GM12878 (cell line): ENCODE measurements around the gene LHX5. TPM values are rescaled to one million over a fixed set of nuclear protein-coding genes. Genes with fewer than 3 reads are reported as not detected.

Experiments used
- ATAC-seq: fragments of 200-7000 bp; cut with Tn5 transposase; 3 replicates; pipeline ENCODE4 v1.9.1; 2020; ENCODE audit warnings: mild to moderate bottlenecking, moderate library complexity
- BruUV-seq: library from RNA; stranded (reverse); fragments of 400-500 nt; replicated peaks from 2 replicates; lab custom pipeline; 2021; lab: Mats Ljungman, UMichigan
- CTCF ChIA-PET: fragments of 300-600 bp; sonication (Branson Sonifier 250); formaldehyde crosslinking; extraction: SDS; loops from one replicate; lab custom pipeline; 2021; ENCODE audit warnings: inconsistent platforms; lab: Yijun Ruan, JAX
- POLR2A ChIA-PET: fragments of 350-600 bp; formaldehyde crosslinking; extraction: SDS; loops from one replicate; lab custom pipeline; 2021; ENCODE audit warnings: inconsistent platforms; lab: Charles Lee
- RAD21 ChIA-PET: fragments of 300-600 bp; sonication (Branson Sonifier 250); formaldehyde crosslinking; loops from one replicate; lab custom pipeline; 2023; ENCODE audit warnings: antibody characterized with exemption; ENCODE audit not compliant: unreplicated experiment; lab: Charles Lee
- SMC1A ChIA-PET: fragments of 300-600 bp; sonication (Branson Sonifier 250); formaldehyde crosslinking; loops from one replicate; lab custom pipeline; 2023; ENCODE audit not compliant: unreplicated experiment, uncharacterized antibody; lab: Charles Lee
- DNase-seq: peaks from one replicate; pipeline ENCODE4 v3.0.0-alpha.2; 2011; ENCODE audit warnings: low read depth, low spot score
- FAIRE-seq: peaks from 3 replicates; lab custom pipeline; 2011; peaks lifted over from hg19 to GRCh38; lab: Jason Lieb, UNC
- H2AFZ ChIP-seq: 2 replicates; pipeline ENCODE4 v1.6.0; 2011; ENCODE audit warnings: low read depth, low read length, control low read depth; ENCODE audit not compliant: control insufficient read depth
- H3K27ac ChIP-seq: 2 replicates; pipeline ENCODE4 v1.5.1; 2011; ENCODE audit warnings: control low read depth; ENCODE audit not compliant: control insufficient read depth, insufficient read depth
- H3K27me3 ChIP-seq, 2 experiments: replicated peaks in 1 of 2; 2 replicates each; pipeline versions ENCODE4 v1.6.0 to v1.6.1; 2011; ENCODE audit warnings: low read length in 1 of 2; ENCODE audit not compliant: control insufficient read depth in 2 of 2, insufficient read depth in 2 of 2
- H3K36me3 ChIP-seq, 2 experiments: 2 replicates each; pipeline ENCODE4 v1.5.1; 2011; ENCODE audit warnings: low read length in 1 of 2; ENCODE audit not compliant: control insufficient read depth in 2 of 2, insufficient read depth in 2 of 2
- H3K4me1 ChIP-seq: 2 replicates; pipeline ENCODE4 v1.6.1; 2011; ENCODE audit warnings: mild to moderate bottlenecking, low read length, moderate library complexity, mixed read lengths; ENCODE audit not compliant: control insufficient read depth, insufficient read depth
- H3K4me2 ChIP-seq: 2 replicates; pipeline ENCODE4 v1.6.0; 2011; ENCODE audit warnings: control low read depth; ENCODE audit not compliant: control insufficient read depth, insufficient read depth
- H3K4me3 ChIP-seq: fragments of 200-600 bp; sonication (generic); 2 replicates; pipeline ENCODE4 v1.5.1; 2016
- H3K79me2 ChIP-seq: 2 replicates; pipeline ENCODE4 v1.6.0; 2011; ENCODE audit warnings: low read length; ENCODE audit not compliant: control insufficient read depth, insufficient read depth
- H3K9ac ChIP-seq: 2 replicates; pipeline ENCODE4 v1.8.0; 2011; ENCODE audit warnings: low read length, control low read depth, mixed read lengths; ENCODE audit not compliant: control insufficient read depth, insufficient read depth
- H3K9me3 ChIP-seq: replicated peaks from 3 replicates; pipeline ENCODE4 v1.5.1; 2011; ENCODE audit warnings: mild to moderate bottlenecking, low read length; ENCODE audit not compliant: control insufficient read depth, insufficient read depth
- H4K20me1 ChIP-seq: 2 replicates; pipeline ENCODE4 v1.6.0; 2011; ENCODE audit not compliant: control insufficient read depth, insufficient read depth
- BMI1 ChIP-seq: fragments of 450-650 bp; IDR thresholded peaks from 2 replicates; pipeline ENCODE4 v1.6.1; 2016; ENCODE audit warnings: mild to moderate bottlenecking, moderate library complexity, borderline replicate concordance
- GATAD2B ChIP-seq: fragments of 450-650 bp; conservative IDR thresholded peaks from 2 replicates; pipeline ENCODE4 v1.6.1; 2017; ENCODE audit warnings: low read depth, mild to moderate bottlenecking, moderate library complexity
- TBL1XR1 ChIP-seq: IDR thresholded peaks from 2 replicates; pipeline ENCODE4 v1.6.1; 2012; ENCODE audit warnings: low read depth, low read length, improper control_type of control experiment
- ZNF24 ChIP-seq: fragments of 450-650 bp; IDR thresholded peaks from 2 replicates; pipeline ENCODE4 v1.6.1; 2017; ENCODE audit warnings: antibody characterized with exemption, mild to moderate bottlenecking
- WGBS: methylation state at CpG from one replicate; pipeline ENCODE4 v1.1.6; 2016; ENCODE audit warnings: low lambda C conversion rate; ENCODE audit not compliant: insufficient replicate concordance, insufficient coverage; ENCODE audit errors: missing lambda C conversion rate; 5-methylcytosine and 5-hydroxymethylcytosine counted together
- in situ Hi-C: fragments of 300-500 bp; cut with MboI; formaldehyde crosslinking; loops from 9 replicates; pipeline ENCODE4 v1.14.3; 2018; ENCODE audit warnings: mixed read lengths
- intact Hi-C: fragments of 100-400 bp; cut with micrococcal nuclease; formaldehyde crosslinking; loops from one replicate; pipeline ENCODE4 v1.14.2; 2022; ENCODE audit not compliant: unreplicated experiment
- polyA plus RNA-seq, 11 experiments: library from polyadenylated mRNA; depleted of rRNA in 4 of 11; unstranded in 6 of 11; stranded (reverse) in 5 of 11; fragments of >200 nt; fragmentation: Nextera tagmentation in 4 of 11; fragmentation: Illumina TruSeq in 1 of 11; extraction: Ambion mirVana in 4 of 11; extraction: Trizol in 1 of 11; gene quantifications; 1 replicate in 1 of 11; 2 replicates in 10 of 11; pipeline versions ENCODE4 v1.2.1 to v1.2.3, GENCODE V29; 2011 to 2016; ENCODE audit warnings: inconsistent platforms in 2 of 11, missing spikeins in 2 of 11, low read depth in 1 of 11
- total RNA-seq, 4 experiments: library from RNA; depleted of rRNA in 3 of 4; stranded (reverse); fragments of >200 nt in 3 of 4; fragmentation: Illumina TruSeq in 1 of 4; extraction: Trizol in 1 of 4; gene quantifications; 2 replicates each; pipeline versions ENCODE4 v1.2.1 to v1.2.3, GENCODE V29; 2013 to 2021
- TF ChIP-seq, protein P1 (sequence below): IDR thresholded peaks from 2 replicates; pipeline ENCODE4 v1.6.1; 2011; ENCODE audit warnings: borderline replicate concordance, low read depth, mild to moderate bottlenecking, moderate library complexity, mixed read lengths, low read length; ENCODE audit not compliant: insufficient read depth; ENCODE audit errors: extremely low read length
- TF ChIP-seq, protein P2 (sequence below): IDR thresholded peaks from 2 replicates; pipeline ENCODE4 v1.6.1; 2011; ENCODE audit warnings: mild to moderate bottlenecking, low read depth, low read length, moderate library complexity; ENCODE audit not compliant: insufficient replicate concordance
- TF ChIP-seq, protein P3 (sequence below): IDR thresholded peaks from 2 replicates; pipeline ENCODE4 v1.6.1; 2012; ENCODE audit warnings: mild to moderate bottlenecking, low read depth, low read length

LHX5 gene
- total and polyA plus RNA-seq, 10 of the 15 experiments (the other 5 are each of a cell fraction or from before 2014, with no cell fraction given), result 0.03 TPM; not detected in 9

DNA sequence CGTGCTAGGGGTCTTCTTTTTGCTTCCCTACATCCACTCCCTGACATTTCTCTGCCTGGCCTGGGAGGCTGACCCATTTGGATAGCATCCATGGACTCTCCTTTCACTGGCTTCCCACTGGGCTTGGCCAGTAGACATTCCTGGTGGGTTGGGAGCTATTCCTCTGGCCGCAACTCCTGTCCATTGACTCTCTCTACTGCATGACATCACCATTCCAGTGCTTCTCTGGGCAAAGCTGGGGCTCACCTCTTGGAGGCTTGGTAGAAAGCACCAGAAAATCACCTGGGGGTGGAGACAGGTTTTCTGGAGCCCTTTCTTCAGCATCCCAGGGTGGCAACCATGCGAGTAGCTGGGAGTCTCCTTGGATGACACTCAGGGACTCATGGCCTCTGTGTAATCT is 16.7 kb upstream of the LHX5 start:
- BruUV-seq, result no TSS peak
- no peak overlapping the region for H2AFZ ChIP-seq
- H3K27me3 ChIP-seq, result peaks cover 3 to 4% of the 10 kb centered on the region in 2 experiments; a peak in 2 of 4 replicates
- H3K4me2 ChIP-seq, result no peak overlapping the region
- H3K27ac ChIP-seq, result no peak overlapping the region
- ATAC-seq (no peak), FAIRE-seq (no peak), DNase-seq (no peak)
- H3K9me3 ChIP-seq, result no peaks in the 10 kb centered on the region
- in situ Hi-C loops (no loop called here), intact Hi-C loops (no loop called here)
- ChIA-PET SMC1A (no interaction called here), CTCF (no interaction called here), POLR2A (no interaction called here), RAD21 (no interaction called here)
- H3K4me3 ChIP-seq, result no peak overlapping the region
- TF ChIP-seq, protein P1, sequence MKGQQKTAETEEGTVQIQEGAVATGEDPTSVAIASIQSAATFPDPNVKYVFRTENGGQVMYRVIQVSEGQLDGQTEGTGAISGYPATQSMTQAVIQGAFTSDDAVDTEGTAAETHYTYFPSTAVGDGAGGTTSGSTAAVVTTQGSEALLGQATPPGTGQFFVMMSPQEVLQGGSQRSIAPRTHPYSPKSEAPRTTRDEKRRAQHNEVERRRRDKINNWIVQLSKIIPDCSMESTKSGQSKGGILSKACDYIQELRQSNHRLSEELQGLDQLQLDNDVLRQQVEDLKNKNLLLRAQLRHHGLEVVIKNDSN, result no peak
- no peak for TF ChIP-seq TBL1XR1
- TF ChIP-seq, protein P2, sequence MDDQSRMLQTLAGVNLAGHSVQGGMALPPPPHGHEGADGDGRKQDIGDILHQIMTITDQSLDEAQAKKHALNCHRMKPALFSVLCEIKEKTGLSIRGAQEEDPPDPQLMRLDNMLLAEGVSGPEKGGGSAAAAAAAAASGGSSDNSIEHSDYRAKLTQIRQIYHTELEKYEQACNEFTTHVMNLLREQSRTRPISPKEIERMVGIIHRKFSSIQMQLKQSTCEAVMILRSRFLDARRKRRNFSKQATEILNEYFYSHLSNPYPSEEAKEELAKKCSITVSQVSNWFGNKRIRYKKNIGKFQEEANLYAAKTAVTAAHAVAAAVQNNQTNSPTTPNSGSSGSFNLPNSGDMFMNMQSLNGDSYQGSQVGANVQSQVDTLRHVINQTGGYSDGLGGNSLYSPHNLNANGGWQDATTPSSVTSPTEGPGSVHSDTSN, result no peak
- H3K9ac ChIP-seq, result no peak overlapping the region
- 0% methylated on average over 3 of the region's 3 CpGs for WGBS
- H3K79me2 ChIP-seq, result no peaks in the 10 kb centered on the region
- H3K36me3 ChIP-seq, result no peaks in the 10 kb centered on the region
- H4K20me1 ChIP-seq, result no peaks in the 10 kb centered on the region
- H3K4me1 ChIP-seq, result no peaks in the 10 kb centered on the region

DNA sequence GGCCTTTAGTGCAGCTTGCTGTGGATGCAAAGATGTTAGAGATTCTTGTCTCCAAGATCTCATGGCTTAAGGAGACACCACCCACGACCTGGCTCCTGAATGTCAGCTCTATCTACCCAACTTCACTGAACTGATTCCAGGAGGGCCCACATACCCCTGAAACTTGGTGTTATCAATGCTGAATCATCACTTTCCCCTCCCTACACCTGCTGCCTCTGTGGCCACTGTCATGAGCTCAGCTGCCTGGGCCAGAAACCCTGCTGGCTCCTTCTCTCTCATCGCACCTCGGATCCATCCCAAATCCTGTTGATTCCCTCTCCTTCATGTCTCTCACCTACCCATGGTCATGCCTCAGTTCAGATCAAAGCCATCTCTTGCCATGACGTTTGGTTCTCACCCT is 15.1 kb upstream of the LHX5 start:
- Histone ChIP-seq H3K4me2 (no peak overlapping the region), H2AFZ (no peak overlapping the region), H4K20me1 (no peaks in the 10 kb centered on the region), H3K9me3 (no peaks in the 10 kb centered on the region), H3K9ac (no peak overlapping the region), H3K79me2 (no peaks in the 10 kb centered on the region), H3K4me1 (no peaks in the 10 kb centered on the region), H3K27me3 (peaks cover 3 to 7% of the 10 kb centered on the region in 2 experiments; a peak in 3 of 4 replicates), H3K36me3 (no peaks in the 10 kb centered on the region), H3K4me3 (no peak overlapping the region), H3K27ac (no peak overlapping the region)
- RAD21 ChIA-PET, result no interaction called here
- DNase-seq (no peak), FAIRE-seq (no peak), ATAC-seq (no peak)
- POLR2A ChIA-PET, result no interaction called here
- intact Hi-C loops, result no loop called here
- in situ Hi-C loops, result no loop called here
- CTCF ChIA-PET, result no interaction called here
- 25% methylated on average over 4 of the region's 4 CpGs for WGBS
- no TSS peak for BruUV-seq
- SMC1A ChIA-PET, result no interaction called here
- TF ChIP-seq, protein P1, result no peak
- TF ChIP-seq BMI1, result no peak
- no peak for TF ChIP-seq ZNF24
- TF ChIP-seq GATAD2B, result no peak
- TF ChIP-seq, protein P3, sequence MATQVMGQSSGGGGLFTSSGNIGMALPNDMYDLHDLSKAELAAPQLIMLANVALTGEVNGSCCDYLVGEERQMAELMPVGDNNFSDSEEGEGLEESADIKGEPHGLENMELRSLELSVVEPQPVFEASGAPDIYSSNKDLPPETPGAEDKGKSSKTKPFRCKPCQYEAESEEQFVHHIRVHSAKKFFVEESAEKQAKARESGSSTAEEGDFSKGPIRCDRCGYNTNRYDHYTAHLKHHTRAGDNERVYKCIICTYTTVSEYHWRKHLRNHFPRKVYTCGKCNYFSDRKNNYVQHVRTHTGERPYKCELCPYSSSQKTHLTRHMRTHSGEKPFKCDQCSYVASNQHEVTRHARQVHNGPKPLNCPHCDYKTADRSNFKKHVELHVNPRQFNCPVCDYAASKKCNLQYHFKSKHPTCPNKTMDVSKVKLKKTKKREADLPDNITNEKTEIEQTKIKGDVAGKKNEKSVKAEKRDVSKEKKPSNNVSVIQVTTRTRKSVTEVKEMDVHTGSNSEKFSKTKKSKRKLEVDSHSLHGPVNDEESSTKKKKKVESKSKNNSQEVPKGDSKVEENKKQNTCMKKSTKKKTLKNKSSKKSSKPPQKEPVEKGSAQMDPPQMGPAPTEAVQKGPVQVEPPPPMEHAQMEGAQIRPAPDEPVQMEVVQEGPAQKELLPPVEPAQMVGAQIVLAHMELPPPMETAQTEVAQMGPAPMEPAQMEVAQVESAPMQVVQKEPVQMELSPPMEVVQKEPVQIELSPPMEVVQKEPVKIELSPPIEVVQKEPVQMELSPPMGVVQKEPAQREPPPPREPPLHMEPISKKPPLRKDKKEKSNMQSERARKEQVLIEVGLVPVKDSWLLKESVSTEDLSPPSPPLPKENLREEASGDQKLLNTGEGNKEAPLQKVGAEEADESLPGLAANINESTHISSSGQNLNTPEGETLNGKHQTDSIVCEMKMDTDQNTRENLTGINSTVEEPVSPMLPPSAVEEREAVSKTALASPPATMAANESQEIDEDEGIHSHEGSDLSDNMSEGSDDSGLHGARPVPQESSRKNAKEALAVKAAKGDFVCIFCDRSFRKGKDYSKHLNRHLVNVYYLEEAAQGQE, result no peak
